Lower lobe of right lung (tissue), 2 donors: ENCODE results near the gene HYAL2. TPM values are rescaled to one million over a fixed set of nuclear protein-coding genes. Genes with fewer than 3 reads are reported as not detected.

Source experiments
- ATAC-seq, 2 donors: fragments of 200-7000 bp; cut with Tn5 transposase; one replicate each; pipeline ENCODE4 v1.9.1; 2020 to 2022; ENCODE audit warnings: mild to moderate bottlenecking in 2 of 2, moderate library complexity in 2 of 2
- DNase-seq: peaks from one replicate; pipeline ENCODE4 v3.0.0-alpha.2; 2020
- H3K27ac ChIP-seq: fragments of 200-600 bp; one replicate; pipeline ENCODE4 v1.8.0; 2022
- H3K27me3 ChIP-seq: fragments of 200-600 bp; one replicate; pipeline ENCODE4 v1.8.0; 2022; ENCODE audit warnings: low read depth
- H3K36me3 ChIP-seq: fragments of 200-600 bp; one replicate; pipeline ENCODE4 v1.8.0; 2022; ENCODE audit warnings: mild to moderate bottlenecking
- H3K4me1 ChIP-seq: fragments of 200-600 bp; one replicate; pipeline ENCODE4 v1.8.0; 2022
- H3K4me3 ChIP-seq: fragments of 200-600 bp; one replicate; pipeline ENCODE4 v1.8.0; 2022; ENCODE audit warnings: mild to moderate bottlenecking
- H3K9me3 ChIP-seq: fragments of 200-600 bp; one replicate; pipeline ENCODE4 v1.8.0; 2022
- intact Hi-C: fragments of 100-400 bp; cut with DNase I; formaldehyde crosslinking; loops from one replicate; pipeline ENCODE4 v1.11.0; 2022
- total RNA-seq: library from RNA; stranded (reverse); fragmentation: NEBNext Ultra II Directional; extraction: Animal tissue kit (Norgen Biotek cat#: 25700); gene quantifications from one replicate; pipeline ENCODE4 v1.2.1, GENCODE V29; 2021
- TF ChIP-seq, protein P1 (sequence below): fragments of 200-600 bp; IDR thresholded peaks from one replicate; pipeline ENCODE4 v1.8.0; 2022; ENCODE audit warnings: antibody characterized with exemption, mild to moderate bottlenecking
- donor health status: DM: no; HTN: yes; CAD: no; lungs with severe emphysema.

The HYAL2 gene
- total RNA-seq, 1 donor from 2014 or later = 155 TPM

DNA sequence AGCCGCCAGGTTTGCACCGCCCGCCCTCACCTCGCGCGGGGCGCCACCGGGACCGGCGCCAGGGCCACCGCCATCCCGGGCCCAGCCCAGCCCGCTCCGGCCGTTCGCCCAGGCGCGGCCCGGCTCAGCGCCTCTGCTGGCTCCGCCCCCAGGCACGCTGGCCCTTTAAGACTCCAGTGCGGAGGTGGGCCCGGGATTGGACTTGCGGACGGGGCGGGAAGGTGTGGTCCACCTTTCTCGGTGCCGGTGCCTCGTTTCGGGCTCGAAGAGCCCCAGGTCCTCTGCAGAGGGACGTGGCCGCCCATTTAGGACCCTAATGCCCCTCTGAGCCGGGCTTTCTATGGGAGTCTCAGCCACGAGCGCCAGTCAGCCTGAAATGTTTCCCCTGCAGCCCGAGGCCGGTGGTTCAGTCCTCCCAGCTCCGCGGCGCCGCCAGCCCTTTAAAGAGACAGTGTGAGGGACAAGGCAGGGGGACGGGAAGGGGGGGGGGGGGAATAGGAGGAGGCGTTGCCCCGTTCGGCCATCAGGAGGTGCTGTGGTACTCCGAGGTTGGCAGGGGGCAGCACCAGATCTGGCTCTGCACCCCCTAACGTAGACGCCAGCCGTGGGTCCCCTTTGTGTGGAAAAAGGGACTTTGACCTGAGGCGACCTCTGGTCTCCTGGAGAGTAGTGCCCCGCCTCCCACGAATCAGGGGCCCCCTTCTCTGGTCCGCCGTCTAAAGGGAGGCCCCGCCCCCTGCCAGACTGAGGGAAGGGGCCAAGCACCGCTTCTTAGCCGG is 1.0 kb downstream of the HYAL2 start:
- ATAC-seq (peak; percentile 78 to 84), DNase-seq (peak; percentile 94)
- H3K27ac ChIP-seq = peak overlapping the region; percentile 98
- H3K27me3 ChIP-seq = no peaks in the 10 kb centered on the region
- peak overlapping the region; percentile 91 for H3K4me3 ChIP-seq
- H3K36me3 ChIP-seq = peaks cover 47% of the 10 kb centered on the region
- TF ChIP-seq, protein P1, sequence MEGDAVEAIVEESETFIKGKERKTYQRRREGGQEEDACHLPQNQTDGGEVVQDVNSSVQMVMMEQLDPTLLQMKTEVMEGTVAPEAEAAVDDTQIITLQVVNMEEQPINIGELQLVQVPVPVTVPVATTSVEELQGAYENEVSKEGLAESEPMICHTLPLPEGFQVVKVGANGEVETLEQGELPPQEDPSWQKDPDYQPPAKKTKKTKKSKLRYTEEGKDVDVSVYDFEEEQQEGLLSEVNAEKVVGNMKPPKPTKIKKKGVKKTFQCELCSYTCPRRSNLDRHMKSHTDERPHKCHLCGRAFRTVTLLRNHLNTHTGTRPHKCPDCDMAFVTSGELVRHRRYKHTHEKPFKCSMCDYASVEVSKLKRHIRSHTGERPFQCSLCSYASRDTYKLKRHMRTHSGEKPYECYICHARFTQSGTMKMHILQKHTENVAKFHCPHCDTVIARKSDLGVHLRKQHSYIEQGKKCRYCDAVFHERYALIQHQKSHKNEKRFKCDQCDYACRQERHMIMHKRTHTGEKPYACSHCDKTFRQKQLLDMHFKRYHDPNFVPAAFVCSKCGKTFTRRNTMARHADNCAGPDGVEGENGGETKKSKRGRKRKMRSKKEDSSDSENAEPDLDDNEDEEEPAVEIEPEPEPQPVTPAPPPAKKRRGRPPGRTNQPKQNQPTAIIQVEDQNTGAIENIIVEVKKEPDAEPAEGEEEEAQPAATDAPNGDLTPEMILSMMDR = peak; percentile 58
- peaks cover 85% of the 10 kb centered on the region for H3K4me1 ChIP-seq
- H3K9me3 ChIP-seq = no peaks in the 10 kb centered on the region
- intact Hi-C loops = no loop called here

GRCh38 chr3:50320853-50321335 is 1.7 kb downstream of the HYAL2 start:
- Histone ChIP-seq H3K4me1 (peaks cover 88% of the 10 kb centered on the region), H3K27ac (peak overlapping the region; percentile 98), H3K27me3 (no peaks in the 10 kb centered on the region), H3K36me3 (peaks cover 45% of the 10 kb centered on the region), H3K9me3 (no peaks in the 10 kb centered on the region), H3K4me3 (peak overlapping the region; percentile 91)
- TF ChIP-seq, protein P1 = no peak
- intact Hi-C loops = no loop called here
- ATAC-seq (peak; percentile 66 to 73), DNase-seq (peak; percentile 86)

DNA sequence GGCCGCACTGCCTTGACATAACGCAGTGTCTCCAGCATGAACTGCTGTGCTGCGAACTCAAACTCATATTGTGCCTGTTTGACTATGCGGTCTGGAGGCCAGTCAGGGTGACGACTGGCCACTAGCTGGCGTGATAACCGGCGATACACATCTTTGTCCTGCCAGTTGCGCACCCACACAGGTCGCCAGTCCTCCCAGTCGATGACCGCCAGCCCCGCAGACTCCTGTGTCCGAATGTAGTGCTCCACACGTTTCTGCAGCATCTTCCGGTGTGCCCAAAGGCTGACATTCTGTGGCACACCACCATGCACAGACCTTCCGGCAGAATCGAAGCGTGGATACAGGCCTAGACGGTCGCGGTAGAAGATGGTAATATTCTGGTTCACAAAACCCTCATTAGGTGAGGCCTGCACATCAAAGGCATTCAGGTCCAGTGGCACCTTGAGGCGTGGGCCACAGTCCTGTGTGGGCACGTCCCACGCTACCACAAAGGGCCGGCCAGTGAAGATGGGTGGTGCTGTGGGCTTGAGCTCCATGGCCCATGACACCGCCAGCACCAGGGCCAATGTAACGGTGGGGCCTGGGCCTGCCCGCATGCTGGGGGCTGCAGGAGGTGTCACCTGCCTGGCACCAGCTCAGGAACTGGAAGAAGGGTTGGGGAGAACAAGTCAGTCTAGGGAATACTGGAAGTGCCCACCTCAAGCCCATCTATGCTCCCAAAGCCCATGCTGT is 2.5 kb downstream of the HYAL2 start:
- ATAC-seq (no peak), DNase-seq (no peak)
- Histone ChIP-seq H3K4me3 (peak overlapping the region; percentile 91), H3K9me3 (no peaks in the 10 kb centered on the region), H3K27ac (peak overlapping the region; percentile 98), H3K36me3 (peaks cover 44% of the 10 kb centered on the region), H3K4me1 (peaks cover 88% of the 10 kb centered on the region), H3K27me3 (no peaks in the 10 kb centered on the region)
- intact Hi-C loops = no loop called here
- TF ChIP-seq, protein P1 = no peak

- peaks cover 88% of the 10 kb centered on the region for H3K4me1 ChIP-seq
- intact Hi-C loops = no loop called here
- peak overlapping the region; percentile 98 for H3K27ac ChIP-seq
- H3K36me3 ChIP-seq = peaks cover 47% of the 10 kb centered on the region
- ATAC-seq (no peak), DNase-seq (no peak)
- TF ChIP-seq, protein P1 = no peak
- H3K4me3 ChIP-seq = peak overlapping the region; percentile 91
- no peaks in the 10 kb centered on the region for H3K27me3 ChIP-seq
- H3K9me3 ChIP-seq = no peaks in the 10 kb centered on the region
Observed at GRCh38 chr3:50319181-50319893, 3.2 kb downstream of the HYAL2 start.

DNA sequence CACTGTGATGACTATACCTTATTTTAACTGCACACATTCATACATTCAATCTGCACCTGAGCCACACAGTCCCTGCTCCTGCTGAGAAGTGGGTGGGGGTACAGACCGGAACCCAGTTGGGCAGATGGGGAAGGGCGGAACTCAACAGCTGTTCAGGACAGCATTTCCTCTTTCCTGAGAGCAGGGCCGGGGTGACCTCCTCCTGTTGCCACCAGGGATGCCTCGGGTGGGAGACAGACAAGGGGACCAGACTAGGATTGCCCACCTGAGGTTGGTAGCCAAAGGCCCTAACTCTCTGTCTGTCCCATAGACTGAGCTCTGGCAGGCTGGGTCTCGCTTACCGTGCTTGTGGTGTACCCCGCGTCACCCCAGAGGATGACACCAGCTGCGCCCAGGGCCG is 3.9 kb downstream of the HYAL2 start:
- H3K27me3 ChIP-seq = no peaks in the 10 kb centered on the region
- intact Hi-C loops = no loop called here
- H3K4me3 ChIP-seq = peak overlapping the region; percentile 91
- DNase-seq (peak; percentile 61), ATAC-seq (no peak)
- H3K27ac ChIP-seq = peak overlapping the region; percentile 98
- H3K9me3 ChIP-seq = no peaks in the 10 kb centered on the region
- peaks cover 88% of the 10 kb centered on the region for H3K4me1 ChIP-seq
- TF ChIP-seq, protein P1 = no peak
- H3K36me3 ChIP-seq = peaks cover 47% of the 10 kb centered on the region
